ENCODE results near the gene SLC44A3.
"Not testable (repeated sequence)": the region's sequence is repeated elsewhere in the genome, so short reads cannot be mapped to it uniquely, and the experiment has no call there.

SLC44A3 gene

GRCh38 chr1:94935476-94935875 is 115.3 kb downstream of the SLC44A3 start:
- TF ChIP-seq, protein P1, sequence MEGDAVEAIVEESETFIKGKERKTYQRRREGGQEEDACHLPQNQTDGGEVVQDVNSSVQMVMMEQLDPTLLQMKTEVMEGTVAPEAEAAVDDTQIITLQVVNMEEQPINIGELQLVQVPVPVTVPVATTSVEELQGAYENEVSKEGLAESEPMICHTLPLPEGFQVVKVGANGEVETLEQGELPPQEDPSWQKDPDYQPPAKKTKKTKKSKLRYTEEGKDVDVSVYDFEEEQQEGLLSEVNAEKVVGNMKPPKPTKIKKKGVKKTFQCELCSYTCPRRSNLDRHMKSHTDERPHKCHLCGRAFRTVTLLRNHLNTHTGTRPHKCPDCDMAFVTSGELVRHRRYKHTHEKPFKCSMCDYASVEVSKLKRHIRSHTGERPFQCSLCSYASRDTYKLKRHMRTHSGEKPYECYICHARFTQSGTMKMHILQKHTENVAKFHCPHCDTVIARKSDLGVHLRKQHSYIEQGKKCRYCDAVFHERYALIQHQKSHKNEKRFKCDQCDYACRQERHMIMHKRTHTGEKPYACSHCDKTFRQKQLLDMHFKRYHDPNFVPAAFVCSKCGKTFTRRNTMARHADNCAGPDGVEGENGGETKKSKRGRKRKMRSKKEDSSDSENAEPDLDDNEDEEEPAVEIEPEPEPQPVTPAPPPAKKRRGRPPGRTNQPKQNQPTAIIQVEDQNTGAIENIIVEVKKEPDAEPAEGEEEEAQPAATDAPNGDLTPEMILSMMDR (IDR thresholded peaks at IDR 0.05; ENCODE audit: insufficient read depth, low read length, missing control alignments), result no peak
- POLR2A ChIA-PET, result interaction anchor here (1.1 kb wide), 1 partner anchor 9 kb away, joined by 3 read pairs; the partner anchor contains the start of gene CNN3
- CTCF ChIA-PET, result interaction anchor here (1.5 to 1.7 kb wide), 3 partner anchors 8 to 108 kb away, joined by 5 read pairs; no protein-coding TSS in a partner anchor
- DNase-seq (ENCODE audit: low read depth, low spot score), result no peak
- H3K4me3 ChIP-seq (ENCODE audit: low read depth, low read length), result no peak overlapping the region

- no peak overlapping the region for H3K4me3 ChIP-seq (ENCODE audit: low read depth, low read length)
- TF ChIP-seq, protein P1 (IDR thresholded peaks at IDR 0.05; ENCODE audit: insufficient read depth, low read length, missing control alignments), result no peak
- DNase-seq (ENCODE audit: low read depth, low spot score), result no peak
- POLR2A ChIA-PET, result interaction anchor here (0.6 kb wide), 1 partner anchor 10 kb away, joined by 3 read pairs; the partner anchor contains the start of gene CNN3
- CTCF ChIA-PET, result interaction anchor here (1.2 to 1.7 kb wide), 3 partner anchors 103 to 106 kb away, joined by 3 to 5 read pairs (median 5); no protein-coding TSS in a partner anchor
Measured at GRCh38 chr1:94936861-94937620, 116.9 kb downstream of the SLC44A3 start.

GRCh38 chr1:94937820-94938219 is 117.7 kb downstream of the SLC44A3 start:
- POLR2A ChIA-PET, result no interaction called here
- H3K4me3 ChIP-seq (ENCODE audit: low read depth, low read length), result no peak overlapping the region
- TF ChIP-seq, protein P1 (IDR thresholded peaks at IDR 0.05; ENCODE audit: insufficient read depth, low read length, missing control alignments), result no peak
- no peak for DNase-seq (ENCODE audit: low read depth, low spot score)
- CTCF ChIA-PET, result interaction anchor here (1.4 to 2.5 kb wide), 2 partner anchors 10 to 103 kb away, joined by 8 to 13 read pairs; no protein-coding TSS in a partner anchor

- TF ChIP-seq, protein P1 (IDR thresholded peaks at IDR 0.05; ENCODE audit: insufficient read depth, low read length, missing control alignments), result no peak
- no peak for DNase-seq (ENCODE audit: low read depth, low spot score)
- POLR2A ChIA-PET, result no interaction called here
- CTCF ChIA-PET, result interaction anchor here (2.4 kb wide), 1 partner anchor 103 kb away, joined by 6 read pairs; no protein-coding TSS in a partner anchor
- no peak overlapping the region for H3K4me3 ChIP-seq (ENCODE audit: low read depth, low read length)
Measured at GRCh38 chr1:94940738-94941137, 120.6 kb downstream of the SLC44A3 start.

DNA sequence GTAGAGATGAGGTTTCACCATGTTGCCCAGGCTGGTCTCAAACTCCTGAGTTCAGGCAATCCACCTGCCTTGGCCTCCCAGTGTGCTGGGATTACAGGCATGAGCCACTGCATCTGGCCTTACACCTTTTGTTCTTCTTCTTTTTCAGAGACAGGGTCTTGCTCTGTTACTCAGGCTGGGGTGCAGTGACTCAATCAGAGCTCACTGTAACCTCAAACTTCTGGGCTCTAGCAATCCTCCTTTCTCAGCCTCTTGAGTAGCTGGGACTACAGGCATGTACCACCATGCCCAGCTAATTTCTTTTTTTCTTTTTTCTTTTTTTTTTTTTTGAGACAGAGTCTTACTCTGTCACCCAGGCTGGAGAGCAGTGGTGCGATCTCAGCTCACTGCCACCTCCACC is 121.3 kb downstream of the SLC44A3 start:
- CTCF ChIA-PET; H3K4me3 ChIP-seq (ENCODE audit: low read depth, low read length); POLR2A ChIA-PET; DNase-seq (ENCODE audit: low read depth, low spot score): not testable (repeated sequence)

GRCh38 chr1:94942171-94943128 is 122.3 kb downstream of the SLC44A3 start:
- ChIA-PET POLR2A (no interaction called here), CTCF (interaction anchor here (1.4 kb wide), 1 partner anchor 13 kb away, joined by 4 read pairs; no protein-coding TSS in a partner anchor)
- no peak overlapping the region for H3K4me3 ChIP-seq (ENCODE audit: low read depth, low read length)

More at GRCh38 chr1:94942171-94943128, 122.3 kb downstream of the SLC44A3 start:
- DNase-seq (ENCODE audit: low read depth, low spot score), result no peak
- TF ChIP-seq, protein P1 (IDR thresholded peaks at IDR 0.05; ENCODE audit: insufficient read depth, low read length, missing control alignments), result no peak

All from AG04449 (cell line).